NCI-H748 (cell line): ENCODE data around the gene LLPH.
A peak's percentile ranks its signal among the peaks of the same experiment; 100 is the strongest.
"Not testable (repeated sequence)": the region's sequence is repeated elsewhere in the genome, so short reads cannot be mapped to it uniquely, and the experiment has no call there.

Source experiments
- DNase-seq: peaks from one replicate; lab custom pipeline; 2025; ENCODE audit not compliant: unreplicated experiment; lab: John Stamatoyannopoulos, UW

LLPH gene

GRCh38 chr12:66130267-66131066 lies at the start of gene LLPH:
Gene LLPH (minus strand): TSS chr12:66130750. CDS start chr12:66129106, 1,644 bp downstream.
- DNase-seq, result peak; percentile 94

- no peak for DNase-seq
Measured at GRCh38 chr12:66176105-66176900, 45.8 kb upstream of the LLPH start.

DNA sequence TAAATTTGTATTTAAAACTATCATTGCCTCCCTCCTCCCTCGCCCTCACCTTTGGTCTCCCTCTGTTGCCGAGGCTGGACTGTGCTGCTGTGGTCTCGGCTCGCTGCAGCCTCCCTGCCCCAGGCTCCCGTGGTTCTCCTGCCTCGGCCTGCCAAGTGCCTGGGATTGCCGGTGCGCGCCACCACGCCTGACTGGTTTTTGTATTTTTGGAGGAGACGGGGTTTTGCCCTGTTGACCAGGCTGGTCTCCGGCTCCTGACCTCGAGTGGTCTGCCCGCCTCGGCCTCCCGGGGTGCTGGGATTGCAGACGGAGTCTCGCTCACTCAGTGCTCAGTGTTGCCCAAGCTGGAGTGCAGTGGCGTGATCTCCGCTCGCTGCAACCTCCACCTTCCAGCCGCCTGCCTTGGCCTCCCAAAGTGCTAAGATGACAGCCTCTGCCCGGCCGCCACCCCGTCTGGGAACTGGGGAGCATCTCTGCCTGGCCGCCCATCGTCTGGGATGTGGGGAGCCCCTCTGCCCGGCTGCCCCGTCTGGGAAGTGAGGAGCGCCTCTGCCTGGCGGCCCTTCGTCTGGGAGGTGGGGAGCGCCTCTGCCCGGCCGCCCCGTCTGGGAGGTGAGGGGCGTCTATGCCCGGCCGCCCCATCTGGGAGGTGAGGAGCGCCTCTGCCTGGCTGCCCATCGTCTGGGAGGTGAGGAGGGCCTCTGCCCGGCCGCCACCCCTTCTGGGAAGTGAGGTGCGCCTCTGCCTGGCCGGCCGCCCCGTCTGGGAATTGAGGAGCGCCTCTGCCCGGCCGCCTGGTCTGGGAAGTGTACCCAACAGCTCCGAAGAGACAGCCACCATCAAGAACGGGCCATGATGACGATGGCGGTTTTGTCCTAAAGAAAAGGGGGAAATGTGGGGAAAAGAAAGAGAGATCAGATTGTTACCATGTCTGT lies 44.1 kb upstream of the LLPH start:
- not testable (repeated sequence) for DNase-seq

DNA sequence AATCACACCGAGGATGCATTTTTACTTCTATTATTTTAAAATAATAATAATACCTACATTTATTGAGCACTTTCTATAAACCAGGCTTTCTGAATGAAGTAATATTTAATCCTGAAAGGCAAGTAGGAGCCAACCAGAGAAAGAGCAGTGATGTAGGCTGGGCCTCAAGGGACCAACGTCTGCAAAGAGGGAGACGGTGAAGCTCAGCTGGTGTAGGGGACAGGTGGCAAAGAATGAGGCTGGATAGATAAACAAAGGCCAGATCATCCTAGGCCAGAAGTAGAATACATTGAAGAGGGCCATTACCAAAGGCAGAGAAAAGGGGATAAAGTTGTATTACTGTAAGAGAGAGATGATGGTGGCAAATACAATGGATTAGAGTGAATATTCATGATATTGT lies 40.1 kb upstream of the LLPH start:
- DNase-seq, result no peak

GRCh38 chr12:66169221-66170170 lies 38.9 kb upstream of the LLPH start, which contains the start of gene TMBIM4:
Gene TMBIM4 (minus strand): TSS chr12:66169996. CDS start chr12:66169951, 45 bp downstream.
- peak; percentile 95 for DNase-seq

DNA sequence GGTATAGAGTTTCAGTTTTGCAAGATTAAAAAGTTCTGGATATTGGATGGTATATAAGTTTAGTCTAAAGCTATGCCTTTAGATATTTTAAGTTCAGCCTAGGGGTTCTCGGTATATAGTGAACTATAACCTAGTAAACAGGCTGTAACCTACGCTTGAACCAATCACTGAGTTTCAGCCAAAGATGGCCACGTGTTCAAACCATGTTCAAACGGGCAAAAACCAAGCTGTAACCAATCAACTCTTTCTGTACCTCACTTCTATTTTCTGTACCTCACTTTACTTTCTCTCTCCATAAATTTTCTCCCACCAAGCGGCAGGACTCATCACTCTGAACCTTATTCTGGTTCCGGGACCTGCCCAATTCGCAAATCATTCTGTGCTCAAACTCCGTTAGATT lies 37.9 kb upstream of the LLPH start:
- no peak for DNase-seq

DNA sequence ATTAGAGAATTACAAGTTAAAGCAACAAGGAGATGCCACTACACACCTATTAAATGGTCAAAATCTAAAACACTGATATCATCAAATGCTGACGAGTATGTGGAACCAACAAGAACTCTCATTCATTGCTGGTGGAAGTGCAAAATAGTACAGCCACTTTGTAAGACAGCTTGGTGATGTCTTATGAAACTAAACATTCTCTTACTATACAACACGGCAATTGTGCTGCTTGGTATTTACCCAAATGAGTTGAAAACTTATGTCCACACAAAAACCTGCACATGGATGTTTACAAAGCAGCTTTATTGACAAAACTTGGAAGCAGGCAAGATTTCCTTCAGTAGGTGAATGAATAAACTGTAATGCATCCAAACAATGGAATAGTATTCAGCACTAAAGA lies 36.0 kb upstream of the LLPH start:
- no peak for DNase-seq

DNA sequence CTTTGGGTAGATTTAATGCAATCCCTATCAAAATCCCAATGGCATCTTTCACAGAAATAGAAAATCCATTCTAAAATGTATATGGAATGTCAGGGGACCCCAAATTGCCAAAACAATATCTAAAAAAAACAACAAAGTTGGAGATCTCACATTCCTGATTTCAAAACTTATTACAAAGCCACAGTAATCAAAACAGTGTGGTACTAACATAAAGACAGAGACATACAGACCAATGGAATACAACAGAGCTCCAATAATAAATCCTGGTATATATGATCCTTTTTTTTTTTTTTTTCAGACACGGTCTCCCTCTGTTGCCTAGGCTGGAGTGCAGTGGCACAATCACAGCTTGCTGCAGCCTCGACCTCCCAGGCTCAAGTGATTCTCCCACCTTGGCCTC lies 34.6 kb upstream of the LLPH start:
- DNase-seq, result no peak

- no peak for DNase-seq
Measured at GRCh38 chr12:66164349-66164821, 33.8 kb upstream of the LLPH start.

DNA sequence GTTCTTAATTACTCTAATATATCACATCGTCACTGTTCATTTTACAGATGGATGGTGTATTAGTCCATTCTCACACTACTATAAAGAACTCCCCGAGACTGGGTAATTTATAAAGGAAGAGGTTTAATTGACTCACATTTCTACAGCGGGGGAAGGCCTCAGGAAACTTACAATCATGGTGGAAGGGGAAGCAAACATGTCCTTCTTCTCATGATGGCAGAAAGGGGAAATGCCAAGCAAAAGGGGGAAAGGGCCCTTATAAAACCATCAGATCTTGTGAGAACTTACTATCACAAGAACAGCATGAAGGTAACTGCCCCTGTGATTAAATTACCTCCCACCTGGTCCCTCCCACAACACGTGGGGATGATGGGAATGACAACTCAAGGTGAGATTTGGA lies 32.7 kb upstream of the LLPH start:
- no peak for DNase-seq

DNA sequence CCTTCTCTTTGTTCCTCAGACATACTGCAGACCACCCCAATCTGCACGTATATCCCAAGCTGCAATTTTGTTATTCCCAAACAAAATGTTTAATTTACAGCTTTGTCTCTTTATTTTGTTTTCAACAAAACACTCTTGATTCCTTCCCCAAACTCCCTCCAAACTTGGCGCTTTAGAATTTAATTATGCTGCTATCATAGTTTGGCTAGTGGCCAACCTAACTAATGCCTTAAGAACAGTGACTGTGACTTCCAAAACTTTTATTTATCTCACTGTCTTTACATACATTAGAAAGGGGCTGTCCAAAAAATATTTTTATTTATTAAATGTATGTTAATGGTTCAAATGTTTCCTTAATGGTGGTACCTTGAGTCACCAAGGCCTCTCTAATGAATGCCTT lies 32.2 kb upstream of the LLPH start:
- DNase-seq, result no peak

- no peak for DNase-seq
Measured at GRCh38 chr12:66160704-66161103, 30.2 kb upstream of the LLPH start.

GRCh38 chr12:66159123-66159522 lies 28.6 kb upstream of the LLPH start:
- no peak for DNase-seq

GRCh38 chr12:66156654-66157053 lies 26.1 kb upstream of the LLPH start:
- no peak for DNase-seq

GRCh38 chr12:66154776-66155175 lies 24.2 kb upstream of the LLPH start:
- DNase-seq, result no peak

DNA sequence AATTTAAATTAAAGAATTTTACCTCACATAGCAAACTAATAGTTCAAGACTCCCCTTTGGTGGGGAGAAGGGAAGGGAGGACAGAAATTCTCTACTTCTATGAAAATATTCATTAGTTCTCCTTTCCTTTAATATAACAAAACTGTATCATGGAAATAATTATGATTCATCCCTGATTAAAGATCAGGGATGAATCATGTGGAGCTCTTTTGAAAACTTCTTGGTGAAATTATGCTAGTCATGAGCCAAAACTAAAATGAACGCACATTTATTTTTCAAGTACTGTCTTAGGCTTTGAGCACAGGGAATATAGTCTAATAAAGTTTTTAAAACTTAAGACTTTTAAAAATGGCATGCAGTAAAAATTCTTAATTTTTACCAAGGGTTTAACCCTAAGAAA lies 22.2 kb upstream of the LLPH start:
- no peak for DNase-seq

GRCh38 chr12:66149702-66150398 lies 19.3 kb upstream of the LLPH start:
- DNase-seq, result no peak

GRCh38 chr12:66144791-66145754 lies 14.5 kb upstream of the LLPH start:
- peak; percentile 44 for DNase-seq
